ENCODE measurements around the gene KPNA1. TPM values are rescaled to one million over a fixed set of nuclear protein-coding genes. Genes with fewer than 3 reads are reported as not detected.

Gene KPNA1
- total RNA-seq, 1 donor from 2014 or later, result 72.9 TPM

DNA sequence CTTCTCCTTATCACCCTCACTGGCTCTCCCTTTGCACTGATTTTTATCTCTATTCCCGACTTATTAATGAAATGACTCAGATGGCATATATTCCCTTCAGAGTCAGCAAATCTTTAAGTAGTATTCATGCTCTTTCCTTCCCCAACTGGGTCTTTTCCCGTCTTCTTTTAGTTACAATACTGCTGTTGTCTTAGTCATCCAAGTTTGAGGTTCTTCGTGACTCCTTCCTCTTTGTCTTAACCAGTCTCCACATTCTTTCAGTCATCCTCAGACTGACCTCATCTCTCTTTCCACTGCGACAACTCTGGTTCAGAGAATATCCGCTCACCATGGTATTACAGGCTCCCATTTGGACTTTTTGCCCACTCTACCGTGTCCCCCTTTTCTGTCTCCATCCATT lies 111.2 kb downstream of the KPNA1 start:
- Mint-ChIP-seq H3K4me3 (no peak overlapping the region), H3K27ac (no peak overlapping the region), H3K4me1 (peaks cover 5% of the 10 kb centered on the region), H3K27me3 (no peaks in the 10 kb centered on the region), H3K9me3 (no peaks in the 10 kb centered on the region), H3K36me3 (ENCODE audit: low read depth) (peaks cover 54% of the 10 kb centered on the region)
- no peak for TF ChIP-seq CTCF (IDR thresholded peaks at IDR 0.05)
- DNase-seq, result no peak
- ATAC-seq (ENCODE audit: low read depth), result no peak
- POLR2A ChIA-PET, result no interaction called here
- CTCF ChIA-PET, result no interaction called here
- intact Hi-C loops (cut with micrococcal nuclease), result no loop called here

- H3K27ac Mint-ChIP-seq, result no peak overlapping the region
- H3K9me3 Mint-ChIP-seq, result no peaks in the 10 kb centered on the region
- ChIA-PET POLR2A (no interaction called here), CTCF (no interaction called here)
- peaks cover 2% of the 10 kb centered on the region for H3K4me1 Mint-ChIP-seq
- peaks cover 18% of the 10 kb centered on the region for H3K36me3 Mint-ChIP-seq (ENCODE audit: low read depth)
- no peak for ATAC-seq (ENCODE audit: low read depth)
- H3K27me3 Mint-ChIP-seq, result no peaks in the 10 kb centered on the region
- no peak for TF ChIP-seq CTCF (IDR thresholded peaks at IDR 0.05)
- intact Hi-C loops (cut with micrococcal nuclease), result no loop called here
- no peak overlapping the region for H3K4me3 Mint-ChIP-seq
- no peak for DNase-seq
Measured at GRCh38 chr3:122398920-122399319, 115.8 kb downstream of the KPNA1 start.

DNA sequence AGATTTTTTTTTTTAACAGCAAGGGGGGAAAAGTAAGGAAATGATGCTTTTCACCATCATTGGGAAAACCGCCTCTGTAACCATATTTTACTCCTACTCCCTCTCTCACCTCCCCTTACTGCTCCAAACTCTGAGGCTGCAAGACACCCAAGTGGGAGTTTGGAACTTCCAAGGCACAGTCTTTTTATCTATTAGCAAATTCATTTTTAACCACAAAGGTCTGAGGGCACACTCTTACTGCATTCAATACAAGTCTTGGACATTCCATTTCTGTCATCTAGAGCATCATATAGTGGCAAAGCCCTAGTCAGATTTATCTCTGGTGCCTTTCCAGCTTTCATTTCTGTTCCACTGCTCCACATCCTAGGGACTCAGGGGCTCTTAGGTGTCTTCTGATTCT lies 117.5 kb downstream of the KPNA1 start:
- peaks cover 5% of the 10 kb centered on the region for H3K4me1 Mint-ChIP-seq
- no peaks in the 10 kb centered on the region for H3K27me3 Mint-ChIP-seq
- DNase-seq, result no peak
- CTCF ChIA-PET, result no interaction called here
- TF ChIP-seq CTCF (IDR thresholded peaks at IDR 0.05), result no peak
- no peak overlapping the region for H3K27ac Mint-ChIP-seq
- intact Hi-C loops (cut with micrococcal nuclease), result no loop called here
- H3K36me3 Mint-ChIP-seq (ENCODE audit: low read depth), result peaks cover 4% of the 10 kb centered on the region
- ATAC-seq (ENCODE audit: low read depth), result no peak
- POLR2A ChIA-PET, result no interaction called here
- no peak overlapping the region for H3K4me3 Mint-ChIP-seq
- no peaks in the 10 kb centered on the region for H3K9me3 Mint-ChIP-seq

GRCh38 chr3:122396511-122396910 lies 118.2 kb downstream of the KPNA1 start:
- ChIA-PET CTCF (no interaction called here), POLR2A (no interaction called here)
- Mint-ChIP-seq H3K4me3 (no peak overlapping the region), H3K4me1 (peaks cover 5% of the 10 kb centered on the region), H3K27ac (no peak overlapping the region), H3K36me3 (ENCODE audit: low read depth) (peaks cover 4% of the 10 kb centered on the region), H3K27me3 (no peaks in the 10 kb centered on the region), H3K9me3 (no peaks in the 10 kb centered on the region)
- DNase-seq (no peak), ATAC-seq (ENCODE audit: low read depth) (no peak)
- intact Hi-C loops (cut with micrococcal nuclease), result no loop called here
- TF ChIP-seq CTCF (IDR thresholded peaks at IDR 0.05), result no peak

GRCh38 chr3:122395582-122395981 lies 119.2 kb downstream of the KPNA1 start:
- no peak overlapping the region for H3K4me3 Mint-ChIP-seq
- DNase-seq (no peak), ATAC-seq (ENCODE audit: low read depth) (no peak)
- H3K9me3 Mint-ChIP-seq, result no peaks in the 10 kb centered on the region
- CTCF ChIA-PET, result interaction anchor here (1.0 kb wide), 1 partner anchor 11 kb away, joined by 3 read pairs; the partner anchor contains the start of gene FAM162A
- intact Hi-C loops (cut with micrococcal nuclease), result no loop called here
- H3K36me3 Mint-ChIP-seq (ENCODE audit: low read depth), result peaks cover 4% of the 10 kb centered on the region
- POLR2A ChIA-PET, result no interaction called here
- no peak for TF ChIP-seq CTCF (IDR thresholded peaks at IDR 0.05)
- H3K4me1 Mint-ChIP-seq, result peaks cover 5% of the 10 kb centered on the region
- H3K27ac Mint-ChIP-seq, result no peak overlapping the region
- no peaks in the 10 kb centered on the region for H3K27me3 Mint-ChIP-seq

All from activated B cell treated with CpG ODN at 0.5 μM for 24 hours (primary cell).